NCI-H146 treated with DMSO at 0.1 percent for 48 hours (cell line): ENCODE data around the gene CHAT.

Source experiments
- DNase-seq: peaks from one replicate; lab custom pipeline; 2025; ENCODE audit not compliant: unreplicated experiment; lab: John Stamatoyannopoulos, UW

The CHAT gene

GRCh38 chr10:49627644-49628247 is 13.9 kb downstream of the CHAT start:
- DNase-seq: no peak

GRCh38 chr10:49628599-49628998 is 14.8 kb downstream of the CHAT start:
- no peak for DNase-seq

GRCh38 chr10:49629431-49629881 is 15.6 kb downstream of the CHAT start:
- no peak for DNase-seq

GRCh38 chr10:49631975-49632374 is 18.1 kb downstream of the CHAT start:
- DNase-seq: no peak

GRCh38 chr10:49632406-49633317 is 18.8 kb downstream of the CHAT start:
- no peak for DNase-seq

- DNase-seq: no peak
These were observed 19.7 kb downstream of the CHAT start for GRCh38 chr10:49633327-49634068.

- no peak for DNase-seq
These were observed 20.3 kb downstream of the CHAT start for GRCh38 chr10:49634069-49634660.

- no peak for DNase-seq
These were observed 28.5 kb downstream of the CHAT start for GRCh38 chr10:49642311-49642710.

GRCh38 chr10:49643241-49644034 is 29.6 kb downstream of the CHAT start:
- no peak for DNase-seq

GRCh38 chr10:49644035-49644646 is 30.3 kb downstream of the CHAT start:
- no peak for DNase-seq

GRCh38 chr10:49645417-49645816 is 31.6 kb downstream of the CHAT start:
- DNase-seq: no peak

- no peak for DNase-seq
These were observed 32.3 kb downstream of the CHAT start for GRCh38 chr10:49645871-49646870.

- DNase-seq: no peak
These were observed 33.7 kb downstream of the CHAT start for GRCh38 chr10:49647554-49647953.

GRCh38 chr10:49647985-49648795 is 34.4 kb downstream of the CHAT start:
- no peak for DNase-seq

GRCh38 chr10:49649294-49649693 is 35.5 kb downstream of the CHAT start:
- DNase-seq: no peak

GRCh38 chr10:49649936-49650723 is 36.3 kb downstream of the CHAT start:
- DNase-seq: no peak

GRCh38 chr10:49650724-49651034 is 36.8 kb downstream of the CHAT start:
- DNase-seq: no peak
